ENCODE results near the gene ATP1A4.
A peak's percentile ranks its signal among the peaks of the same experiment; 100 is the strongest.

Gene ATP1A4

GRCh38 chr1:160129046-160129445 lies 22.4 kb upstream of the ATP1A4 start:
- ChIA-PET CTCF (no interaction called here), POLR2A (no interaction called here)
- Histone ChIP-seq H3K27ac (ENCODE audit: extremely low read depth, low read depth, low read length) (no peak overlapping the region), H3K4me3 (ENCODE audit: low read depth, low read length) (no peak overlapping the region), H3K36me3 (ENCODE audit: control insufficient read depth in 2 of 2, insufficient read depth in 1 of 2, low read length in 2 of 2) (no peaks in the 10 kb centered on the region), H3K4me1 (ENCODE audit: control insufficient read depth, insufficient read depth, low read length) (no peaks in the 10 kb centered on the region), H3K9me3 (ENCODE audit: control insufficient read depth, insufficient read depth, low read depth, low read length) (no peaks in the 10 kb centered on the region)
- TF ChIP-seq ZNF488 (tag by site-specific recombination; IDR thresholded peaks at IDR 0.05) (no peak), GLIS1 (tag by site-specific recombination; IDR thresholded peaks at IDR 0.05) (peak; percentile 37), YY2 (tag by site-specific recombination; IDR thresholded peaks at IDR 0.05) (no peak)

- TF ChIP-seq ZNF571 (tag by site-specific recombination; IDR thresholded peaks at IDR 0.05) = no peak
- no peak for TF ChIP-seq SALL2 (tag by site-specific recombination; IDR thresholded peaks at IDR 0.05; ENCODE audit: borderline replicate concordance)
- no peak for TF ChIP-seq WT1 (tag by site-specific recombination; IDR thresholded peaks at IDR 0.05)
- TF ChIP-seq SP7 (tag by site-specific recombination; IDR thresholded peaks at IDR 0.05) = no peak
- TF ChIP-seq ZNF488 (tag by site-specific recombination; IDR thresholded peaks at IDR 0.05) = no peak
- TF ChIP-seq ZNF521 (tag by site-specific recombination; IDR thresholded peaks at IDR 0.05) = no peak
- no peak for TF ChIP-seq ZNF24 (tag by site-specific recombination; IDR thresholded peaks at IDR 0.05)
- no peak for TF ChIP-seq ZBTB11 (tag by site-specific recombination; conservative IDR thresholded peaks at IDR 0.05; ENCODE audit: low read depth)
- TF ChIP-seq ZNF792 (tag by site-specific recombination; IDR thresholded peaks at IDR 0.05) = no peak
- no peak for TF ChIP-seq ZFP3 (tag by site-specific recombination; IDR thresholded peaks at IDR 0.05; ENCODE audit: low read depth)
- ChIA-PET POLR2A (no interaction called here), CTCF (no interaction called here)
- Histone ChIP-seq H3K9me3 (ENCODE audit: control insufficient read depth, insufficient read depth, low read depth, low read length) (no peaks in the 10 kb centered on the region), H3K36me3 (ENCODE audit: control insufficient read depth in 2 of 2, insufficient read depth in 1 of 2, low read length in 2 of 2) (no peaks in the 10 kb centered on the region), H3K4me1 (ENCODE audit: control insufficient read depth, insufficient read depth, low read length) (no peaks in the 10 kb centered on the region), H3K4me3 (ENCODE audit: low read depth, low read length) (no peak overlapping the region), H3K27ac (ENCODE audit: extremely low read depth, low read depth, low read length) (no peak overlapping the region)
Observed at GRCh38 chr1:160129558-160129957, 21.8 kb upstream of the ATP1A4 start.

GRCh38 chr1:160129966-160130365 lies 21.4 kb upstream of the ATP1A4 start:
- ChIA-PET CTCF (no interaction called here), POLR2A (no interaction called here)
- no peaks in the 10 kb centered on the region for H3K9me3 ChIP-seq (ENCODE audit: control insufficient read depth, insufficient read depth, low read depth, low read length)
- H3K4me3 ChIP-seq (ENCODE audit: low read depth, low read length) = no peak overlapping the region
- no peaks in the 10 kb centered on the region for H3K4me1 ChIP-seq (ENCODE audit: control insufficient read depth, insufficient read depth, low read length)
- no peak overlapping the region for H3K27ac ChIP-seq (ENCODE audit: extremely low read depth, low read depth, low read length)
- no peak for TF ChIP-seq ZNF596 (tag by site-specific recombination; IDR thresholded peaks at IDR 0.05)
- TF ChIP-seq SCRT1 (tag by site-specific recombination; IDR thresholded peaks at IDR 0.05; ENCODE audit: borderline replicate concordance) = no peak
- H3K36me3 ChIP-seq (ENCODE audit: control insufficient read depth in 2 of 2, insufficient read depth in 1 of 2, low read length in 2 of 2) = no peaks in the 10 kb centered on the region

GRCh38 chr1:160130486-160130885 lies 20.9 kb upstream of the ATP1A4 start:
- ChIA-PET CTCF (no interaction called here), POLR2A (no interaction called here)
- no peaks in the 10 kb centered on the region for H3K36me3 ChIP-seq (ENCODE audit: control insufficient read depth in 2 of 2, insufficient read depth in 1 of 2, low read length in 2 of 2)
- no peaks in the 10 kb centered on the region for H3K4me1 ChIP-seq (ENCODE audit: control insufficient read depth, insufficient read depth, low read length)
- H3K9me3 ChIP-seq (ENCODE audit: control insufficient read depth, insufficient read depth, low read depth, low read length) = no peaks in the 10 kb centered on the region
- H3K4me3 ChIP-seq (ENCODE audit: low read depth, low read length) = no peak overlapping the region
- H3K27ac ChIP-seq (ENCODE audit: extremely low read depth, low read depth, low read length) = no peak overlapping the region
- no peak for TF ChIP-seq ZNF211 (tag by site-specific recombination; IDR thresholded peaks at IDR 0.05; ENCODE audit: low read depth)
- no peak for TF ChIP-seq ZNF677 (tag by site-specific recombination; IDR thresholded peaks at IDR 0.05)
- TF ChIP-seq ZBTB26 (tag by site-specific recombination; optimal IDR thresholded peaks at IDR 0.05) = no peak
- no peak for TF ChIP-seq ZNF514 (tag by site-specific recombination; IDR thresholded peaks at IDR 0.05)
- no peak for TF ChIP-seq ZNF792 (tag by site-specific recombination; IDR thresholded peaks at IDR 0.05)
- no peak for TF ChIP-seq TSHZ1 (tag by site-specific recombination; IDR thresholded peaks at IDR 0.05; ENCODE audit: borderline replicate concordance)
- TF ChIP-seq ZNF548 (tag by site-specific recombination; IDR thresholded peaks at IDR 0.05) = no peak
